Stimulated activated CD4-positive, alpha-beta T cell treated with anti-CD3 and anti-CD28 coated beads, Interleukin-1b, Interleukin-23, amount 100 ng/mL, for 48 hours (primary cell): ENCODE data around the gene LRRC37A.
A peak's percentile ranks its signal among the peaks of the same experiment; 100 is the strongest.
"Not testable (repeated sequence)": the region's sequence is repeated elsewhere in the genome, so short reads cannot be mapped to it uniquely, and the experiment has no call there.

ENCODE experiments used
- DNase-seq: peaks from one replicate; pipeline ENCODE4 v3.0.0-alpha.2; 2020

LRRC37A gene

GRCh38 chr17:46290906-46291546, 3.9 kb upstream of the LRRC37A start:
- not testable (repeated sequence) for DNase-seq

DNA sequence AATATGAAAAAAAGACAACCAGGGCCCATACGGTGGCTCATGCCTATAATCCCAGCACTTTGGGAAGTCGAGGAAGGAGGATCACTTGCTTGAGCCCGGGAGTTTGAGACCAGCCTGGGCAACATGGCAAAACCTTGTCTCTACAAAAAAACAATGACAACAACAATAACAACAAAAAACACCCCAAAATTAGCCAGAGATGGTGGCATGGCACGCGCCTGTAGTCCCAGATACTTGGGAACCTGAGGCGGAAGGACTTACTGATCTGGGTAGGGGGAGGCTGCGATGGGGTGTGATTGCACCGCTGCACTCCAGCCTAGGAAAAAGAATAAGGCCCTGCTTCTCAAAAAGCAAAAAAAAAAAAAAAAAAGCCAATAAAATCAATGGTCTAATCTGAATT, 3.3 kb upstream of the LRRC37A start:
- DNase-seq: not testable (repeated sequence)

GRCh38 chr17:46341220-46341619, 46.3 kb downstream of the LRRC37A start:
- not testable (repeated sequence) for DNase-seq

DNA sequence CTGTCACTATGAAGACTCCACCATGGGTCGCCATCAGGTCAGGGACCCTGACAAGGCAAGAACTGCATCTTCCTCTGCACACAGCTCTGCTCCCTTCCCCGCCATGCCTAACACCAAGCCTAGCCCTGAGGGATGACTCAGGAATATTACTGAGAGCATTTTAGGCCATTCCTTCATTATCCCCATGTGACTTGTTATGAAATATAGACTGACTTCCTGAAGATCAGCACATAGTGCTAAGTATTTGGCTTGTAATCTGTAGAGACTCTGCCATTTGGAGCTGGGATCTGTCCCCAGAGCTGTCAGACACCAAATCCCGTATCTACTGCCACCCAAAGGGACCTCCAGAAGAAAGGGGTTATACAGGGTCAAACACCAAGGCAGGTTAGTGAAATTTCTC, 47.2 kb downstream of the LRRC37A start:
- DNase-seq: not testable (repeated sequence)

GRCh38 chr17:46348345-46348744, 53.4 kb downstream of the LRRC37A start:
- not testable (repeated sequence) for DNase-seq

- DNase-seq: not testable (repeated sequence)
Measured at GRCh38 chr17:46349060-46349459, 54.1 kb downstream of the LRRC37A start.

DNA sequence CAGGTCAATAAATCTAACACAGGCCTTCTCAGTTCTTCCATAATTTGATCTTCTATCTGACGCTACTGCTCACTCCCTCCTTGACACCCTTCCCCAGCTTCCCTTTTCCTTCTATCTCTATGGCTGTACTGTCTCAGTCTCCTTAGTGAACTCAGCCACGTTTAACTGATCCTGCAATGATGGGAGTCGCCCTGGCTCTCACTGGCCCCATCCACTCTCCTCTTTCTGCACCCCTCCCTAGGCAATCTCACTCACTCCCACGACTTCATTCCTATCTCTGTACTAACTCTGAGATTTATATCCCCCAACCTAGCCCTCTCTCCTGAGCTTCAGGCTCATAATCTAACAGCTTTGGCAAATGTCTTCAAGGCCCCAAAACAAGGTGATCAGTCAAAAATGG, 58.9 kb downstream of the LRRC37A start:
- DNase-seq: not testable (repeated sequence)

DNA sequence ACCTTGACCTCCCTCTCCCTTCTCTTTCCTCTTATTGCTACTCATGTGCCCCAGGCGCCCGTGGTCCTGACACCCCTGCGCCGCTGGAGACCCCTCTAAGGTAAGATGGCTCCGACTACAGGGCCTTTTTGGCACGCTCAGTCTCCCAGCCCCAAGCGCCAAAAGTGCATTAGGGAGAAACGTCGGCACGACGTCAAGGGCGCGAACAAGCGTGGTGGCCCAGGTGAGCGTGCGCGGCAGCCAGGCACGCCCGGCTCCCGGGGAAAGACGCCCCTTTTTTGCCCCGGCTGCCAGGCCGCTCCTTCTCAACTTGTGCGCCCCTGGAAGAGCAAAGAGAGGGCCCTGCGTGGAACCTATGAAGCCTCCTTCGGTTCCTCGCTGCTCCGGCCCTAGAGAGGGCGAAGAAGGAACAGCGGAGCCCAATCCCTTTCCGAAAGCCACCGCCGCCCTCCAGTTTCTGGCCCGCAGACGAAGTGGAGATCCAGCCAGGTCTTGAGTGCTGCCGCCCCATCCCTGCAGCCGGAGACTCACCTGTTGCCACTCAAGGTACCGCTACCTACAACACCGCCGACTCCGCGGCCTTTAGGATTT, 66.3 kb downstream of the LRRC37A start:
- DNase-seq: not testable (repeated sequence)

DNA sequence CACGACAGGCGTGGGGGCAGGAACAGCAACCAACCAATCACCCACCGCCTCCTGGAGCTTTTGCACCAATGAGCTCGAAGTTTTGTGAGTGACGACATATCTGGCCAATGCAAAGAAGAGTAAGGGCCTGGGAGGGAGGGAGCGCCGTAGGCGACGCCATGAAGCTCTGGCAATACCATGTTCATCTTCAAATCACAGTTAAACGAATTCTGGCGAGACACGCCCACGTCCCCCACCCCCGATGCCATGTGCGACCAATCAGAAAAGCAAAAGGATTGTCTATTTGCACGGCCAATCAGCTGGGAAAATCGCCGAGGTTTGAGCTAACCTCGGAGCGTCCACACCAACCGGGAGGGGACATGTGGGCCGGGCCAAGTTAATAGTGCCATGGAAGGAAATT, 66.8 kb downstream of the LRRC37A start, which contains the start of gene ARL17B:
TSS of gene ARL17B (minus strand) at position 12 of the 400 bp plus-strand sequence. CDS start 3,369 bp downstream, outside the sequence.
- DNase-seq: peak; percentile 97

DNA sequence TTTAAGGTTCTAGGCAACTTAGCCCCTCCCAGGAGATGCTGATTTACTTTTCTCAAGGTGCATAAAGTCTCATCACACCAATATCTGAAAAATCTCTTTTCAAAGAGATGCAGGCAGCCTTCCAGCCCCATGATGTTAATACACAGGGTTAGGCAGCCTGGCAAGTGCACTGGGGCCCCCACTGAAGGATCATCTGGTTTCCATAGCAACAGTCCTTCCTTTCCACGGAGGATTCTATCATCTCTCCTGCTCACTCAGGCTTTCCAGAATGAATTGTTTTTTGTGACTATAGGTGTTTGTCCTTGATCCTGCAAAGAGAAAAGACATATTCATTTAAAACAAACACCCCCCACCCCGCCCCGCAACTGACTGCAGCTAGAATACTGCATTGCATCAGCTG, 72.6 kb downstream of the LRRC37A start:
- DNase-seq: not testable (repeated sequence)

- DNase-seq: not testable (repeated sequence)
Measured at GRCh38 chr17:46372236-46373229, 77.6 kb downstream of the LRRC37A start.

DNA sequence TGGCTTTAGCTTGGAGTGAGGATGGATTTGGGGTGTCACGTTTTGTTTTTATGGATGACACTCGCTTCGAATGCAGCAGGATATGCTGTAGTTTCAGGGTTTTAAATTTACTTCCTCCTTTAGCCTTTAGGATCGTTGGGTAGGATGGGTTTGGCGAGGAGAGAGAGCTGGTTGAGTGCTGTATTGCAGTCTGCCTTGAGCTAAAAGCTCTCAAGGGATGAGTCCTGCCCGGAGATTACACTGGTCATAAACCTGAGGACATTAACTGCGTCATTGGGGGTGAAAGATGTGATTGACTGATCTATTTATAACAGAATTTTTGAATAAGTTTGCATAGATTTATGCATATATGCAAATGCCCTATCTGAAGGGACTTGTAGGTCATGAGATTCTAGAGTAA, 78.5 kb downstream of the LRRC37A start:
- not testable (repeated sequence) for DNase-seq

GRCh38 chr17:46383118-46383517, 88.2 kb downstream of the LRRC37A start:
- not testable (repeated sequence) for DNase-seq

- DNase-seq: not testable (repeated sequence)
Measured at GRCh38 chr17:46385491-46385890, 90.6 kb downstream of the LRRC37A start.
